GM19099 (cell line): Measurements from ENCODE around the gene MRPL21.

Experiments used
- POLR2A ChIP-seq: IDR thresholded peaks from 3 replicates; pipeline ENCODE4 v1.6.1; 2011; ENCODE audit warnings: low read depth; ENCODE audit not compliant: insufficient read length; ENCODE audit errors: extremely low read depth

MRPL21 gene

GRCh38 chr11:68844376-68844775 is 59.3 kb downstream of the MRPL21 start:
- TF ChIP-seq POLR2A = no peak

GRCh38 chr11:68843703-68844312 is 59.8 kb downstream of the MRPL21 start:
- peak; percentile 10 for TF ChIP-seq POLR2A

- TF ChIP-seq POLR2A = peak; percentile 25
These were observed 60.5 kb downstream of the MRPL21 start for GRCh38 chr11:68843052-68843561.

- TF ChIP-seq POLR2A = no peak
These were observed 61.1 kb downstream of the MRPL21 start for GRCh38 chr11:68842427-68843051.

GRCh38 chr11:68841718-68842426 is 61.8 kb downstream of the MRPL21 start, which contains the start of gene CPT1A:
TSS of gene CPT1A (minus strand) at chr11:68841916. CDS start at chr11:68815474, 26,442 bp downstream.
- TF ChIP-seq POLR2A = no peak
